HCT116 (cell line): Measurements from ENCODE around the gene NFIB. TPM values are rescaled to one million over a fixed set of nuclear protein-coding genes. Genes with fewer than 3 reads are reported as not detected.

Source experiments
- ATAC-seq: fragments of 200-7000 bp; cut with Tn5 transposase; 2 replicates; pipeline ENCODE4 v1.9.1; 2020; ENCODE audit warnings: mild to moderate bottlenecking, moderate library complexity
- BruUV-seq: library from RNA; stranded (reverse); fragments of 400-500 nt; replicated peaks from 2 replicates; lab custom pipeline; 2021; lab: Mats Ljungman, UMichigan
- CTCF ChIA-PET: fragments of 300-600 bp; sonication (Branson Sonifier 250); formaldehyde crosslinking; loops from one replicate; lab custom pipeline; 2021; ENCODE audit warnings: antibody characterized with exemption; lab: Charles Lee
- POLR2A ChIA-PET: fragments of 300-600, 350-600 bp; sonication (Branson Sonifier 250); formaldehyde crosslinking; loops from one replicate; lab custom pipeline; 2021; ENCODE audit warnings: antibody characterized with exemption; lab: Charles Lee
- RAD21 ChIA-PET, 2 experiments: fragments of 300-600 bp; sonication (Branson Sonifier 250); formaldehyde crosslinking; loops; one replicate each; lab custom pipeline; 2023; ENCODE audit warnings: low total read pairs in 2 of 2; ENCODE audit not compliant: uncharacterized antibody in 2 of 2, unreplicated experiment in 2 of 2, low non-redundant PET in 1 of 2; lab: Charles Lee
- DNase-seq: peaks from one replicate; pipeline ENCODE4 v3.0.0-alpha.2; 2010; ENCODE audit warnings: low read depth, low spot score
- H2AFZ ChIP-seq: fragments of 200-600 bp; shearing (Covaris generic), sonication (generic); 2 replicates; pipeline ENCODE4 v1.6.1; 2017; ENCODE audit warnings: low read depth, mixed run types, mixed read lengths, antibody characterized with exemption, low read length; ENCODE audit not compliant: poor library complexity, severe bottlenecking
- H3K27ac ChIP-seq: 2 replicates; pipeline ENCODE4 v1.5.1; 2012; ENCODE audit warnings: low read depth, low read length
- H3K27me3 ChIP-seq: fragments of 200-600 bp; sonication (generic); 2 replicates; pipeline ENCODE4 v1.6.1; 2016; ENCODE audit warnings: mixed run types, low read length, mixed read lengths; ENCODE audit not compliant: insufficient read depth
- H3K36me3 ChIP-seq, 2 experiments: fragments of 200-500 bp in 1 of 2; fragments of 200-600 bp in 1 of 2; sonication (Bioruptor generic) in 1 of 2; sonication (generic) in 1 of 2; 2 replicates each; pipeline versions ENCODE4 v1.5.1 to v1.6.1; 2014 to 2016; ENCODE audit warnings: low read length in 2 of 2, inconsistent platforms in 1 of 2, mixed read lengths in 1 of 2, mixed run types in 1 of 2; ENCODE audit not compliant: insufficient read depth in 2 of 2, control insufficient read depth in 1 of 2
- H3K4me1 ChIP-seq, 2 experiments: fragments of 200-600 bp in 1 of 2; sonication (generic) in 1 of 2; 2 replicates each; pipeline versions ENCODE4 v1.5.1 to v1.6.1; 2012 to 2017; ENCODE audit warnings: low read length in 2 of 2, inconsistent platforms in 1 of 2, mild to moderate bottlenecking in 1 of 2, mixed read lengths in 1 of 2, mixed run types in 1 of 2, moderate library complexity in 1 of 2; ENCODE audit not compliant: insufficient read depth in 2 of 2, control insufficient read depth in 1 of 2
- H3K4me2 ChIP-seq: fragments of 200-600 bp; sonication (generic); 2 replicates; pipeline ENCODE4 v1.6.1; 2017; ENCODE audit warnings: mixed run types, low read length, mixed read lengths
- H3K4me3 ChIP-seq, 2 experiments: fragments of 200-600 bp in 1 of 2; sonication (generic) in 1 of 2; replicated peaks in 1 of 2; 2 replicates each; pipeline ENCODE4 v1.5.1; 2011 to 2016; ENCODE audit warnings: low read length in 2 of 2, control low read depth in 1 of 2, low read depth in 1 of 2, mild to moderate bottlenecking in 1 of 2, mixed read lengths in 1 of 2, mixed run types in 1 of 2
- H3K79me2 ChIP-seq: fragments of 200-600 bp; sonication (generic); 2 replicates; pipeline ENCODE4 v1.6.1; 2017; ENCODE audit warnings: mild to moderate bottlenecking, mixed run types, low read length, moderate library complexity, mixed read lengths; ENCODE audit not compliant: insufficient read depth
- H3K9ac ChIP-seq: fragments of 200-600 bp; sonication (generic); 2 replicates; pipeline ENCODE4 v1.6.1; 2016; ENCODE audit warnings: low read length, mixed read lengths
- H3K9me2 ChIP-seq: fragments of 200-600 bp; sonication (generic), shearing (Covaris generic); 2 replicates; pipeline ENCODE4 v1.6.1; 2017; ENCODE audit warnings: mixed run types, mild to moderate bottlenecking, moderate library complexity; ENCODE audit not compliant: insufficient read depth
- H3K9me3 ChIP-seq, 2 experiments: fragments of 200-500 bp in 1 of 2; fragments of 200-600 bp in 1 of 2; sonication (Bioruptor generic) in 1 of 2; sonication (generic) in 1 of 2; 2 replicates each; pipeline ENCODE4 v1.6.1; 2014 to 2017; ENCODE audit warnings: low read length in 2 of 2, mixed read lengths in 2 of 2, inconsistent platforms in 1 of 2, low read depth in 1 of 2, mild to moderate bottlenecking in 1 of 2, mixed run types in 1 of 2, moderate library complexity in 1 of 2; ENCODE audit not compliant: control insufficient read depth in 1 of 2, insufficient read depth in 1 of 2
- H4K20me1 ChIP-seq: fragments of 200-600 bp; sonication (generic), shearing (Covaris generic); 2 replicates; pipeline ENCODE4 v1.6.1; 2017; ENCODE audit warnings: mixed run types, mild to moderate bottlenecking, moderate library complexity; ENCODE audit not compliant: insufficient read depth
- CEBPB ChIP-seq: IDR thresholded peaks from 2 replicates; pipeline ENCODE4 v1.6.1; 2012; ENCODE audit warnings: low read depth
- EGR1 ChIP-seq: IDR thresholded peaks from 2 replicates; pipeline ENCODE4 v1.6.1; 2012; ENCODE audit warnings: low read depth
- ELF1 ChIP-seq: IDR thresholded peaks from 2 replicates; pipeline ENCODE4 v1.6.1; 2012; ENCODE audit warnings: low read depth, borderline replicate concordance
- EZH2 ChIP-seq: fragments of 200-600 bp; sonication (generic); IDR thresholded peaks from 2 replicates; pipeline ENCODE4 v1.6.1; 2017; ENCODE audit warnings: antibody characterized with exemption, mixed run types
- FOSL1 ChIP-seq: IDR thresholded peaks from 2 replicates; pipeline ENCODE4 v1.6.1; 2012; ENCODE audit warnings: low read depth
- JUND ChIP-seq: IDR thresholded peaks from 2 replicates; pipeline ENCODE4 v1.6.1; 2012
- POLR2A ChIP-seq: IDR thresholded peaks from 2 replicates; pipeline ENCODE4 v1.7.0; 2011; ENCODE audit warnings: borderline replicate concordance; ENCODE audit not compliant: insufficient read depth, insufficient read length; ENCODE audit errors: extremely low read depth
- POLR2AphosphoS5 ChIP-seq: IDR thresholded peaks from 2 replicates; pipeline ENCODE4 v1.6.1; 2011; ENCODE audit warnings: mild to moderate bottlenecking, low read depth, low read length, moderate library complexity
- SP1 ChIP-seq: IDR thresholded peaks from 2 replicates; pipeline ENCODE4 v1.6.1; 2012; ENCODE audit warnings: low read depth
- SRF ChIP-seq: IDR thresholded peaks from 2 replicates; pipeline ENCODE4 v1.6.1; 2012; ENCODE audit warnings: low read depth
- TCF7L2 ChIP-seq: IDR thresholded peaks from 2 replicates; pipeline ENCODE4 v1.7.0; 2011; ENCODE audit warnings: borderline replicate concordance, inconsistent platforms; ENCODE audit not compliant: insufficient read depth, insufficient read length; ENCODE audit errors: extremely low read depth
- YY1 ChIP-seq: IDR thresholded peaks from 2 replicates; pipeline ENCODE4 v1.6.1; 2011; ENCODE audit warnings: low read length, low read depth, moderate library complexity, mild to moderate bottlenecking; ENCODE audit not compliant: insufficient replicate concordance; ENCODE audit errors: extremely low read depth
- ZFX ChIP-seq: fragments of 450-650 bp; IDR thresholded peaks from 2 replicates; pipeline ENCODE4 v1.6.1; 2017
- ZNF274 ChIP-seq: fragments of 200-500 bp; sonication (Bioruptor generic); IDR thresholded peaks from 2 replicates; pipeline ENCODE4 v1.6.1; 2014; ENCODE audit warnings: mild to moderate bottlenecking, low read depth, low read length, inconsistent platforms
- intact Hi-C: fragments of 100-400 bp; cut with micrococcal nuclease; formaldehyde crosslinking; loops from 2 replicates; pipeline ENCODE4 v1.10.0; 2022
- total RNA-seq: library from RNA; stranded (reverse); gene quantifications from one replicate; pipeline ENCODE4 v1.2.1, GENCODE V29; 2021; ENCODE audit not compliant: unreplicated experiment
- TF ChIP-seq, protein P1 (sequence below): IDR thresholded peaks from 2 replicates; pipeline ENCODE4 v1.6.1; 2012; ENCODE audit warnings: low read depth
- TF ChIP-seq, protein P2 (sequence below): IDR thresholded peaks from 2 replicates; pipeline ENCODE4 v1.6.1; 2012
- TF ChIP-seq, protein P3 (sequence below): IDR thresholded peaks from 2 replicates; pipeline ENCODE4 v1.6.1; 2012

Gene NFIB
- total RNA-seq, 1 experiment from 2014 or later, result 6.6 TPM

DNA sequence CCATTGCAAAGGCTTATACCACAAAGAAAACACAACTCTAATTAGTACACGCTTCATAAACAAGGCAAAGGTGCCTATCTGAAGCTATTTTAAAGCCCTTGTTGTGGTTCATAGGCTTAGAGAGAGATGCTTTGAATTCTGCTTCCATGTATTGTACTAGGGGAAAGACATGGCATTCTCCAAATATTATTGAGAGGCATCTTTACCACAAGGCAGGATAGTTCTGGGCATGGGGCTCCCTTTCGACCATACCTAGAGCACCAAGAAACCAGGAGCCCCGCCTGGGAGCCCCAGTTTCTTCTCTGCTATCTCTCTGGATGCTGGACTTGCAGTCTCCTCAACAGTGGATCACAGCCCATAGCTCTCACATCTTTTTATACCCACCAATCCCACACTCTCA is 93.7 kb downstream of the NFIB start:
- POLR2A ChIA-PET, result no interaction called here
- H3K9me2 ChIP-seq, result no peaks in the 10 kb centered on the region

More for the DNA sequence above, 93.7 kb downstream of the NFIB start:
- RAD21 ChIA-PET, result no interaction called here
- Histone ChIP-seq H3K4me3 (no peak overlapping the region), H3K79me2 (no peaks in the 10 kb centered on the region), H3K36me3 (no peaks in the 10 kb centered on the region), H3K4me2 (no peak overlapping the region), H3K27me3 (no peaks in the 10 kb centered on the region), H3K4me1 (peaks cover 16% of the 10 kb centered on the region in 2 experiments), H4K20me1 (no peaks in the 10 kb centered on the region), H2AFZ (no peak overlapping the region), H3K9ac (no peak overlapping the region), H3K9me3 (no peaks in the 10 kb centered on the region), H3K27ac (no peak overlapping the region)
- ATAC-seq, result no peak
- BruUV-seq, result no TSS peak
- TF ChIP-seq JUND, result no peak
- TF ChIP-seq SRF, result no peak
- no peak for TF ChIP-seq SP1
- TF ChIP-seq EGR1, result no peak
- no peak for TF ChIP-seq POLR2A
- TF ChIP-seq FOSL1, result no peak
- TF ChIP-seq, protein P1, sequence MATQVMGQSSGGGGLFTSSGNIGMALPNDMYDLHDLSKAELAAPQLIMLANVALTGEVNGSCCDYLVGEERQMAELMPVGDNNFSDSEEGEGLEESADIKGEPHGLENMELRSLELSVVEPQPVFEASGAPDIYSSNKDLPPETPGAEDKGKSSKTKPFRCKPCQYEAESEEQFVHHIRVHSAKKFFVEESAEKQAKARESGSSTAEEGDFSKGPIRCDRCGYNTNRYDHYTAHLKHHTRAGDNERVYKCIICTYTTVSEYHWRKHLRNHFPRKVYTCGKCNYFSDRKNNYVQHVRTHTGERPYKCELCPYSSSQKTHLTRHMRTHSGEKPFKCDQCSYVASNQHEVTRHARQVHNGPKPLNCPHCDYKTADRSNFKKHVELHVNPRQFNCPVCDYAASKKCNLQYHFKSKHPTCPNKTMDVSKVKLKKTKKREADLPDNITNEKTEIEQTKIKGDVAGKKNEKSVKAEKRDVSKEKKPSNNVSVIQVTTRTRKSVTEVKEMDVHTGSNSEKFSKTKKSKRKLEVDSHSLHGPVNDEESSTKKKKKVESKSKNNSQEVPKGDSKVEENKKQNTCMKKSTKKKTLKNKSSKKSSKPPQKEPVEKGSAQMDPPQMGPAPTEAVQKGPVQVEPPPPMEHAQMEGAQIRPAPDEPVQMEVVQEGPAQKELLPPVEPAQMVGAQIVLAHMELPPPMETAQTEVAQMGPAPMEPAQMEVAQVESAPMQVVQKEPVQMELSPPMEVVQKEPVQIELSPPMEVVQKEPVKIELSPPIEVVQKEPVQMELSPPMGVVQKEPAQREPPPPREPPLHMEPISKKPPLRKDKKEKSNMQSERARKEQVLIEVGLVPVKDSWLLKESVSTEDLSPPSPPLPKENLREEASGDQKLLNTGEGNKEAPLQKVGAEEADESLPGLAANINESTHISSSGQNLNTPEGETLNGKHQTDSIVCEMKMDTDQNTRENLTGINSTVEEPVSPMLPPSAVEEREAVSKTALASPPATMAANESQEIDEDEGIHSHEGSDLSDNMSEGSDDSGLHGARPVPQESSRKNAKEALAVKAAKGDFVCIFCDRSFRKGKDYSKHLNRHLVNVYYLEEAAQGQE, result no peak
- no peak for TF ChIP-seq ZFX
- no peak for TF ChIP-seq ZNF274
- TF ChIP-seq, protein P2, sequence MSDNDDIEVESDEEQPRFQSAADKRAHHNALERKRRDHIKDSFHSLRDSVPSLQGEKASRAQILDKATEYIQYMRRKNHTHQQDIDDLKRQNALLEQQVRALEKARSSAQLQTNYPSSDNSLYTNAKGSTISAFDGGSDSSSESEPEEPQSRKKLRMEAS, result no peak
- no peak for TF ChIP-seq EZH2
- TF ChIP-seq TCF7L2, result no peak
- no peak for TF ChIP-seq CEBPB
- TF ChIP-seq POLR2AphosphoS5, result no peak
- TF ChIP-seq, protein P3, sequence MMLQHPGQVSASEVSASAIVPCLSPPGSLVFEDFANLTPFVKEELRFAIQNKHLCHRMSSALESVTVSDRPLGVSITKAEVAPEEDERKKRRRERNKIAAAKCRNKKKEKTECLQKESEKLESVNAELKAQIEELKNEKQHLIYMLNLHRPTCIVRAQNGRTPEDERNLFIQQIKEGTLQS, result no peak
- no peak for TF ChIP-seq YY1
- no peak for TF ChIP-seq ELF1
- no peak for DNase-seq
- intact Hi-C loops, result no loop called here
- CTCF ChIA-PET, result no interaction called here
